Dendritic cell treated with granulocyte-macrophage colony-stimulating factor and Interleukin-4, amounts not matched to agents 40 ng/mL and 50 ng/mL, for 4 days (primary cell): ENCODE data around the gene CDC25C.
A peak's percentile ranks its signal among the peaks of the same experiment; 100 is the strongest.

ENCODE experiments used
- H3K27ac Mint-ChIP-seq: one replicate; pipeline ENCODE4 v1.8.0; 2022; ENCODE audit warnings: mild to moderate bottlenecking, mixed read lengths
- H3K27me3 Mint-ChIP-seq: one replicate; pipeline ENCODE4 v1.8.0; 2022; ENCODE audit warnings: mild to moderate bottlenecking, mixed read lengths
- H3K36me3 Mint-ChIP-seq: one replicate; pipeline ENCODE4 v1.8.0; 2022; ENCODE audit warnings: low read depth, mixed read lengths
- H3K4me1 Mint-ChIP-seq: one replicate; pipeline ENCODE4 v1.8.0; 2022; ENCODE audit warnings: low read depth, mixed read lengths
- H3K4me3 Mint-ChIP-seq: one replicate; pipeline ENCODE4 v1.8.0; 2022; ENCODE audit warnings: mild to moderate bottlenecking, moderate library complexity, mixed read lengths
- H3K9me3 Mint-ChIP-seq: one replicate; pipeline ENCODE4 v1.8.0; 2022; ENCODE audit warnings: mixed read lengths
- intact Hi-C: fragments of 100-400 bp; cut with micrococcal nuclease; formaldehyde crosslinking; loops from one replicate; pipeline ENCODE4 v1.15.0; 2022

CDC25C gene

GRCh38 chr5:138282920-138283742 is 48.5 kb downstream of the CDC25C start:
- peaks cover 5% of the 10 kb centered on the region for H3K36me3 Mint-ChIP-seq
- H3K4me1 Mint-ChIP-seq, result peaks cover 9% of the 10 kb centered on the region
- no peak overlapping the region for H3K27ac Mint-ChIP-seq

GRCh38 chr5:138280915-138281314 is 50.7 kb downstream of the CDC25C start:
- Mint-ChIP-seq H3K36me3 (peaks cover 5% of the 10 kb centered on the region), H3K4me1 (no peaks in the 10 kb centered on the region), H3K4me3 (no peak overlapping the region), H3K27ac (no peak overlapping the region), H3K27me3 (peaks cover 5% of the 10 kb centered on the region), H3K9me3 (no peaks in the 10 kb centered on the region)
- intact Hi-C loops, result loop anchor here (5.0 kb wide), 1 partner anchor 59 kb away; no protein-coding TSS in a partner anchor

More at GRCh38 chr5:138282920-138283742, 48.5 kb downstream of the CDC25C start:
- H3K9me3 Mint-ChIP-seq, result no peaks in the 10 kb centered on the region
- no peak overlapping the region for H3K4me3 Mint-ChIP-seq
- H3K27me3 Mint-ChIP-seq, result no peaks in the 10 kb centered on the region
- intact Hi-C loops, result loop anchor here (5.0 kb wide), 1 partner anchor 61 kb away; no protein-coding TSS in a partner anchor

DNA sequence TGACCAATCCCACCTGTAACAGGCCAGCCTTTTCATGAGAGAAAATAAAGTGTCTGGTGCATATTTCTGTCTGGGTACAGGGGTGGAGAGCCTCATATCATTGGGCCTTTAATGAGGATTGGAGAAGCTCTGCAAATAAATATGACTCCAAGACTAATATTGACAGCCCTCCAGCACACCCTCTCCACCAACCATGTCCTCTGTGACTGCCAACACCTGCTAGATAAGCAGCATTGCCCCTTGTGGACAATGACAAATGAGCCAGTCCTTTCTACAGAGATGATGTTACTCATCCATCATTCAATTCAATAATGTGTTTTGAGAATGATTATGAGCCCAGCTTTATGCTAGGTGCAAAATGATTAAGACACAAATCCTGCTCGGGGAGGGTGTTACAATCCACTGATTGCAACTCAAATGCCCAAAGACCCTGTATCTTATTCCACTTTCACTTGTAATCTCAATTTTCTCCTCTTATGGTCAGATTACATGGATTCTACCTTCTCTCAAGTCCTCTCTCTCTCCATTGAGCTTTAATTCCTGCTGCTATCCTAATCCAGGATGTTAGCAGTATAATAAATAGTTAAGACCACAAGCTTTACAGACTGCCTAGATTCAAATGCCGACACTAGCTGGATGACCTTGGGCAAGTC is 55.1 kb downstream of the CDC25C start:
- no peaks in the 10 kb centered on the region for H3K9me3 Mint-ChIP-seq
- H3K27ac Mint-ChIP-seq, result no peak overlapping the region
- H3K4me1 Mint-ChIP-seq, result peaks cover 6% of the 10 kb centered on the region
- no peak overlapping the region for H3K4me3 Mint-ChIP-seq
- H3K36me3 Mint-ChIP-seq, result no peaks in the 10 kb centered on the region
- peaks cover 28% of the 10 kb centered on the region for H3K27me3 Mint-ChIP-seq
- intact Hi-C loops, result no loop called here

DNA sequence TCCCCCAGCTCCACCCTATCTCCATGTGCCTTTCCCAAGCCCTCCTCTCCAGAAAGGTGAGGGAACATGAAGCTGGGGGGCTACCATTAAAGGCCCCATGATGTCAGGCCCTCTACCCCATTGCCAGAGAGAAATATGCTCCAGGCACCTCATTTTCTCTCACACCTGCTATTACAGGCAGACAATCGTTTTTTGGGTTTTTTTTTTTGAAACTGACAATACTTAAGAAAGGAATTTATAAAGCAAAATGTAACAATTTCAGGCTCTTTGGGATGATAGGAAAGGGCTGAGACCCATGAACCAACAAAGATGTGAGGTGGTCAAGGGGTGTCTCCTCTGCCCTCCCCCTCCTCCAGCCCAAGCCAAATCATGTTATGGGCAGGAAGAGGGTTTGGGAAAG is 55.7 kb downstream of the CDC25C start:
- no peaks in the 10 kb centered on the region for H3K9me3 Mint-ChIP-seq
- intact Hi-C loops, result no loop called here
- H3K27ac Mint-ChIP-seq, result no peak overlapping the region
- peaks cover 6% of the 10 kb centered on the region for H3K4me1 Mint-ChIP-seq
- no peaks in the 10 kb centered on the region for H3K36me3 Mint-ChIP-seq
- peaks cover 28% of the 10 kb centered on the region for H3K27me3 Mint-ChIP-seq
- no peak overlapping the region for H3K4me3 Mint-ChIP-seq

DNA sequence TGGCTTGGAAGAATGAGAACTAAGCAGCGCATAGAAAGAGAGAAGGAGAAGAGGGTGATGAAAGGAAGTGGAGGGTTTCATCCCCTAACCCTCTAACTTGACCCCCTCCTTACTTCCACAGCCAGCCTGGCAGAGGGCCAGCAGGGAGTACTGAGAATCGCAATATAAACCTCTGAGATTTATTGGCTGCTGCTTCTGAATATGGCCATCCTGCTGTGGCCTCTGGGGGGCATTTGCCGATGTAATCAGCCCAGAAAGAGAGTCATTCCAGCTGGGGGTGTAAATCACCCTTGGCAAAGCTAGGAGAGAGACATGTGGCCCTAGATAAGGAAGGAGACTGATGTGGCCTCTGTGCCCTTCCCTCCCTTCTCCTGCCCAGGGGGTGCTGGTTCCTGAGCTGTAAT is 56.2 kb downstream of the CDC25C start:
- Mint-ChIP-seq H3K27me3 (peaks cover 28% of the 10 kb centered on the region), H3K36me3 (no peaks in the 10 kb centered on the region), H3K27ac (no peak overlapping the region), H3K4me1 (peaks cover 6% of the 10 kb centered on the region), H3K9me3 (no peaks in the 10 kb centered on the region), H3K4me3 (no peak overlapping the region)
- intact Hi-C loops, result no loop called here

DNA sequence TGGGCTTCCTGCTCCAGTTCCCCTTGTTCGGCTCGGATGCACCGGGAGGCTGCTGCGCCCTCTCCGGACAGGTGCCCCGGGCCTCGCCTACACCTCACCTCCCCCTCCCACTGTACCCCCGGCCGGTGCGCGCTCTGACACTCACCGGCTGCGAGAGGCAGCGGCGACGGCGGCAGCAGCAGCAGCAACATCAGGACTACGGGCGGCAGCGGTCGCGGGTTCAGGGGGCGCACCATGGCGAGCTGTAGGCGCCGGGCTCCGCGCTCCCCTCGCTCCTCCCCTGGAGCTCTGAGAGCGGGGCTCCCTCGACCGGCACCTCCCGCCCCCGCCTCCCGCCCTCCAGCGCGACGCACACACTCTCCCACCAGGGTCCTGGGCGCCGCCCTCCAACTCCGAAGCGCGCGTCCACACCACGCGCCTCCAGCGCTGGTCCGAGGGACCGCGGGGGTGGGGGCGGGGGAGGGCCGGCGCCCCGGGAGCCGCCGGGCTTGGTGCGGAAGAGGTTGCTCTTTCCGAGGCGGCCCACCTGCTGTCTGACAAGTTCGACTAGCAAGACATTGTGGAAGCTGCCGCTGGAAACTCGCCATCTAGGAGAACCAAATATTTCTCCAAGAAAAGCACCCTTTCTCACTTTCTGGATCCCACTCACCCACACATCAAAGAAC is 57.3 kb downstream of the CDC25C start, which contains the start of gene GFRA3:
GFRA3 (minus strand) TSS at position 433 of the 665 bp plus-strand sequence; CDS start at position 236, 197 bp downstream.
- Mint-ChIP-seq H3K27ac (no peak within 1 kb of the TSS), H3K36me3 (no peaks in the 10 kb centered on the region), H3K4me3 (peak within 1 kb of the TSS; percentile 15), H3K27me3 (peaks cover 30% of the 10 kb centered on the region), H3K9me3 (no peaks in the 10 kb centered on the region), H3K4me1 (peaks cover 6% of the 10 kb centered on the region)
- intact Hi-C loops, result no loop called here

DNA sequence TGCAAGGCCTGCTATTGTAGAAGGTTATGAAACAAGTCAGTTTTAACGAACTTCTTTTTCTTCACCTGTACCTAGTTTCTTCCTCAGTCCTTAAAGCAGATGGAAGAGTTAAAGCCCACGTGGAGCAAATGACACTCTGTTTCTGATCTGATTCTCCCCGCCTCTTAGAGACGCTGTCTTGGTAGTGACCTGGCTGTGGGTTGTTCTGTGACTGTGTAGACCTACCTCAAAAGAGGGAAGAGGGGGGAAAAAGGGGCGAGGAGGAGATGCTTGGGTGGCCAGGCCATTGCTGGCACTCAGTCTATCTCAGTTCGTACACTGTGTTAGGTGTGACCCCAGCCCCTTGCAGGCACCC is 57.8 kb downstream of the CDC25C start:
- H3K4me3 Mint-ChIP-seq, result no peak overlapping the region

DNA sequence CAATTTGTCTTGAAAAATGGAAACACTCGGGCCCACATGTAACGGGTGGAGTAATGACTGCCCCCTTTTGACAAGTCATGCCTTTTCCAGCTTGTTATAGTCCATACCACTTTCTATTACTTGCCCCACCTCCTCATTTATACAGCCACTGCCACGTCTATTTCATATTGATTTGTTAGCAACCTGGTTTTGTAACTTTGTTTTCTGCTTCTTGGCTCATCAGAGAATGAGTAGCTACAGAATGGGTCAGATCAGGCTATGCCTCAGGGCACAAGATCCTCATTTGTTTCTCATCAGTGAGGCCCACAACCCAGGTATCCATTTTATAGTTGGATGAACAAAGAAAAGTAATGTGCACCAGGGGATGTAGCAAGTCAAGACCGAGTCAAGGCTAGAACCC is 58.9 kb downstream of the CDC25C start:
- Mint-ChIP-seq H3K4me3 (no peak overlapping the region), H3K9me3 (no peaks in the 10 kb centered on the region), H3K36me3 (no peaks in the 10 kb centered on the region), H3K27ac (no peak overlapping the region), H3K27me3 (peaks cover 35% of the 10 kb centered on the region), H3K4me1 (peaks cover 6% of the 10 kb centered on the region)
- intact Hi-C loops, result no loop called here

More for the DNA sequence above, 57.8 kb downstream of the CDC25C start:
- Mint-ChIP-seq H3K27ac (no peak overlapping the region), H3K27me3 (peaks cover 33% of the 10 kb centered on the region), H3K4me1 (peaks cover 6% of the 10 kb centered on the region), H3K9me3 (no peaks in the 10 kb centered on the region), H3K36me3 (no peaks in the 10 kb centered on the region)
- intact Hi-C loops, result no loop called here

DNA sequence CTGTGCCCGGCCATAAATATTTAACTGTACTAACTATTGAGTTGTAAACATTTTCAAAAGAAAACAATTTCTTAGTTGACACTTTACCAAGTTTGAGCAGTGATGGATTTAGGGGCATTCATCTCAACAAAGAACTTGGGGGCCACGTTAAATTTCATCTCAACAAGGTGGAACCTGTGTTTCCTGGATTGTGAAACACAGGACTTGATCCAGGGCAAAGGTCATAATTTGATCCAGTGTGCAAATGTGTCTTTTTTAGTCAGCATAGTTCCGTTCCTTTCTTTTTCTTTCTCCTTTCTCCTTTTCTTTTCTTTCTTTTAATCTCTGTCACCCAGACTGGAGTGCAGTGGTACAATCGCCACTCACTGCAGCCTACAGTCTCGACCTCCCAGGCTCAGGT is 60.3 kb downstream of the CDC25C start:
- Mint-ChIP-seq H3K27me3 (peaks cover 33% of the 10 kb centered on the region), H3K36me3 (no peaks in the 10 kb centered on the region), H3K4me3 (no peak overlapping the region), H3K27ac (no peak overlapping the region), H3K9me3 (no peaks in the 10 kb centered on the region), H3K4me1 (peaks cover 6% of the 10 kb centered on the region)
- intact Hi-C loops, result no loop called here

GRCh38 chr5:138264183-138264582 is 67.4 kb downstream of the CDC25C start:
- no peak overlapping the region for H3K4me3 Mint-ChIP-seq
- intact Hi-C loops, result no loop called here

GRCh38 chr5:138263581-138263980 is 68.0 kb downstream of the CDC25C start:
- Mint-ChIP-seq H3K27ac (no peak overlapping the region), H3K4me1 (no peaks in the 10 kb centered on the region), H3K9me3 (no peaks in the 10 kb centered on the region), H3K4me3 (no peak overlapping the region), H3K27me3 (peaks cover 6% of the 10 kb centered on the region), H3K36me3 (no peaks in the 10 kb centered on the region)
- intact Hi-C loops, result no loop called here

More at GRCh38 chr5:138264183-138264582, 67.4 kb downstream of the CDC25C start:
- peaks cover 7% of the 10 kb centered on the region for H3K27me3 Mint-ChIP-seq
- H3K4me1 Mint-ChIP-seq, result no peaks in the 10 kb centered on the region
- no peaks in the 10 kb centered on the region for H3K9me3 Mint-ChIP-seq
- H3K27ac Mint-ChIP-seq, result no peak overlapping the region
- no peaks in the 10 kb centered on the region for H3K36me3 Mint-ChIP-seq

DNA sequence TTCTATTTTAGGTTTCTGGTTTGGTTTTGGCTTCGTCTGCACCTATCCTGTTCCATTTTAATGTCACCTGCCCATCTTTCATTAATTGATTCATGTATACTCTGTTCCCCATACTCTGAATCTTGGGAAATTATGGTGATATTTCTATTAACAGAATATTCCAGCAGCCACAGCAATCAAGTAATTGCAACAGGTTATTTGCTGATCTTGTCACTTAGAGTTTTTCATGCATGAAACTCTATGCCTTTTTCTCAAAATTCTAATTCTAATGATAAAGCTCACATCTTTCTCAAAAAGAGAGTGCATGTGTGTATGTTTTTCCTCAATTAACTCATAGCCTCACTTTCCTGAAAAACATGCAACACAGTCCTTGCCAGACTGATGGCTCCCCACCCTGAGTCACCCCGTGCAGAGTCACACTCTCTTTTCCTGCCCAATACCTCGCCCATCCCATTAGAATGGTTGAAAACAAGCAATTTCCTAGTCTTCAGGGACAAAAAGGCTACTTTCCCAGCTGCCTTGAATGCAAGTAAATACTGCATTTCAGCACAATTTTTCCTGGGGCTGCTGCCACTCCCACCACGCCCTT is 72.8 kb downstream of the CDC25C start:
- no peaks in the 10 kb centered on the region for H3K27me3 Mint-ChIP-seq
- no peaks in the 10 kb centered on the region for H3K4me1 Mint-ChIP-seq
- no peak overlapping the region for H3K4me3 Mint-ChIP-seq
- intact Hi-C loops, result no loop called here
- H3K36me3 Mint-ChIP-seq, result no peaks in the 10 kb centered on the region
- no peak overlapping the region for H3K27ac Mint-ChIP-seq
- H3K9me3 Mint-ChIP-seq, result no peaks in the 10 kb centered on the region

DNA sequence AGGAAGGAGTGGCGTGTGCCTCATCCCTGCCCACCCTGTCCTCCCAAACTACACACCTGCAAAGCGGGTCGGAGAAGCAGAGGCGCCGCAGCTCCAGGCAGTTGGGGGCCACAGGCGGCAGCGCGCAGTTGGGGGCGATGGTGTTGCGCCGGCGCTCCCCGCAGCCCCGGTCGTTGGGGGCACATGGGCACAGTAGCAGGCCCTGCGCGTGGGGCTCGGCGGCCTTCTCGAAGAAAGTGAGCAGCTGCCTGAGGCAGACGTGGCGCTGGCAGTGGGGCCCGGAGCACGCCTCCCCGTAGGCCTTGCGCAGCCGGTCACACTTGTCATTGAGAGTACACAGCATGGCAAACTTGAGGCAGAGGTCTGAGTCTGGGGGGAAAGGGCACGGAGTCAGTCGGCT is 74.0 kb downstream of the CDC25C start:
- Mint-ChIP-seq H3K36me3 (no peaks in the 10 kb centered on the region), H3K4me1 (no peaks in the 10 kb centered on the region), H3K27ac (no peak overlapping the region), H3K9me3 (no peaks in the 10 kb centered on the region), H3K4me3 (no peak overlapping the region), H3K27me3 (no peaks in the 10 kb centered on the region)
- intact Hi-C loops, result no loop called here

- intact Hi-C loops, result no loop called here
- H3K4me1 Mint-ChIP-seq, result no peaks in the 10 kb centered on the region
These were observed 78.7 kb downstream of the CDC25C start for GRCh38 chr5:138252944-138253343.

More at GRCh38 chr5:138252944-138253343, 78.7 kb downstream of the CDC25C start:
- H3K4me3 Mint-ChIP-seq, result no peak overlapping the region
- no peaks in the 10 kb centered on the region for H3K27me3 Mint-ChIP-seq
- no peaks in the 10 kb centered on the region for H3K9me3 Mint-ChIP-seq
- no peaks in the 10 kb centered on the region for H3K36me3 Mint-ChIP-seq
- no peak overlapping the region for H3K27ac Mint-ChIP-seq
